ENCODE results near the gene SULT1B1. TPM values are rescaled to one million over a fixed set of nuclear protein-coding genes. Genes with fewer than 3 reads are reported as not detected.

Gene SULT1B1
- total and polyA plus RNA-seq, 2 experiments from 2014 or later, result 10.7 to 53.8 TPM

DNA sequence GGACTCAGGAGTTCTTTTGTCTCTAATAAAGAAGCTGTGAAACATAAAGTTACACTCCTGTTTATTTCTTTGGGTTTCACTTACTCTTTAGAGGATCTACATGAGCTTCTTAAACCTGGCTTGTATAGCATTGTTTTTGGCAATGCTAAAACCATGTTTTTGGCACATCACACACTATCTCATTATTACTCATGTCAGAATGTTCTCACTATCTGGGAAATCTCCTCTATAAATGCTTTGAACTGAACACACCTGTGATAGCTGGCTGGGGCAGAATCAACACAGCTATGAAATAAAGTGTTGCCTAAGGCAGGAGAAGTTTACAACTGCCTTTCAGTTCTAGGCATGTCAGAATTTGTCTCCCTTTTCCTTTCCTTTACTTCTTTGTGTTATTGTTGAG lies 52.6 kb downstream of the SULT1B1 start:
- Histone ChIP-seq H3K36me3 (replicated peaks; ENCODE audit: insufficient read depth, low read depth) (no peaks in the 10 kb centered on the region), H3K27ac (peak overlapping the region; percentile 6), H3K9me2 (replicated peaks; ENCODE audit: insufficient read depth) (no peaks in the 10 kb centered on the region), H3K9me3 (ENCODE audit: low read depth) (no peaks in the 10 kb centered on the region), H3K4me2 (no peak overlapping the region), H3K79me2 (no peaks in the 10 kb centered on the region), H4K20me1 (ENCODE audit: insufficient read depth, poor library complexity, severe bottlenecking) (no peaks in the 10 kb centered on the region), H2AFZ (no peak overlapping the region), H3K4me1 (ENCODE audit: insufficient read depth) (no peaks in the 10 kb centered on the region), H3K4me3 (no peak overlapping the region), H3K27me3 (no peaks in the 10 kb centered on the region)
- TF ChIP-seq EZH2 (IDR thresholded peaks at IDR 0.05; ENCODE audit: borderline replicate concordance), result no peak
- no peak for DNase-seq (ENCODE audit: low spot score)

DNA sequence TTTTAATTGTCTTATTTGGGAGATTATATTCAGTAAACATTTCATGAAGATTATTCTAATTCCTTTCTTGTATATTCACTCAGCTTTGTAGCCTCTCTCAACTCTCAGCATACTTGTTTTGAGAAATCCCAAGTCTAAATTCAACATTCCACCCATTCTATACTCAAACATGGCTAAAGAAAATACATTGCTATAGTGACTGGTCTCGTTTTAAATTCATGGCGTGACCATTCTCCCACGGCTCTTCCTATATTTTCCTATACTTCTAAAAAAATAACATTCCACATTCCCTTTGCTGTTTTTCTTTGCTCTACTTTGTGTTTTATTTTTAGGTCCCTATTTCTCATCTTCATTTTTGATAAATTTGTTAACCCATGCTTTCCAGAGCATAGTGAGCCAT lies 58.2 kb downstream of the SULT1B1 start:
- no peak for DNase-seq (ENCODE audit: low spot score)
- H3K27ac ChIP-seq, result no peak overlapping the region
- H3K9me3 ChIP-seq (ENCODE audit: low read depth), result no peaks in the 10 kb centered on the region
- H4K20me1 ChIP-seq (ENCODE audit: insufficient read depth, poor library complexity, severe bottlenecking), result no peaks in the 10 kb centered on the region
- no peaks in the 10 kb centered on the region for H3K79me2 ChIP-seq
- no peaks in the 10 kb centered on the region for H3K4me1 ChIP-seq (ENCODE audit: insufficient read depth)
- TF ChIP-seq EZH2phosphoT487 (IDR thresholded peaks at IDR 0.05; ENCODE audit: low read depth, severe bottlenecking, unreplicated experiment) (no peak), EZH2 (IDR thresholded peaks at IDR 0.05; ENCODE audit: borderline replicate concordance) (no peak)
- TF ChIP-seq, protein P1, sequence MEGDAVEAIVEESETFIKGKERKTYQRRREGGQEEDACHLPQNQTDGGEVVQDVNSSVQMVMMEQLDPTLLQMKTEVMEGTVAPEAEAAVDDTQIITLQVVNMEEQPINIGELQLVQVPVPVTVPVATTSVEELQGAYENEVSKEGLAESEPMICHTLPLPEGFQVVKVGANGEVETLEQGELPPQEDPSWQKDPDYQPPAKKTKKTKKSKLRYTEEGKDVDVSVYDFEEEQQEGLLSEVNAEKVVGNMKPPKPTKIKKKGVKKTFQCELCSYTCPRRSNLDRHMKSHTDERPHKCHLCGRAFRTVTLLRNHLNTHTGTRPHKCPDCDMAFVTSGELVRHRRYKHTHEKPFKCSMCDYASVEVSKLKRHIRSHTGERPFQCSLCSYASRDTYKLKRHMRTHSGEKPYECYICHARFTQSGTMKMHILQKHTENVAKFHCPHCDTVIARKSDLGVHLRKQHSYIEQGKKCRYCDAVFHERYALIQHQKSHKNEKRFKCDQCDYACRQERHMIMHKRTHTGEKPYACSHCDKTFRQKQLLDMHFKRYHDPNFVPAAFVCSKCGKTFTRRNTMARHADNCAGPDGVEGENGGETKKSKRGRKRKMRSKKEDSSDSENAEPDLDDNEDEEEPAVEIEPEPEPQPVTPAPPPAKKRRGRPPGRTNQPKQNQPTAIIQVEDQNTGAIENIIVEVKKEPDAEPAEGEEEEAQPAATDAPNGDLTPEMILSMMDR (IDR thresholded peaks at IDR 0.05; ENCODE audit: poor library complexity), result no peak
- no peak overlapping the region for H2AFZ ChIP-seq
- WGBS (ENCODE audit: low lambda C conversion rate, missing lambda C conversion rate), result 99% methylated on average over 3 of the region's 3 CpGs
- no peaks in the 10 kb centered on the region for H3K9me2 ChIP-seq (replicated peaks; ENCODE audit: insufficient read depth)
- no peak overlapping the region for H3K4me2 ChIP-seq
- H3K4me3 ChIP-seq, result no peak overlapping the region
- H3K27me3 ChIP-seq, result no peaks in the 10 kb centered on the region
- no peaks in the 10 kb centered on the region for H3K36me3 ChIP-seq (replicated peaks; ENCODE audit: insufficient read depth, low read depth)

DNA sequence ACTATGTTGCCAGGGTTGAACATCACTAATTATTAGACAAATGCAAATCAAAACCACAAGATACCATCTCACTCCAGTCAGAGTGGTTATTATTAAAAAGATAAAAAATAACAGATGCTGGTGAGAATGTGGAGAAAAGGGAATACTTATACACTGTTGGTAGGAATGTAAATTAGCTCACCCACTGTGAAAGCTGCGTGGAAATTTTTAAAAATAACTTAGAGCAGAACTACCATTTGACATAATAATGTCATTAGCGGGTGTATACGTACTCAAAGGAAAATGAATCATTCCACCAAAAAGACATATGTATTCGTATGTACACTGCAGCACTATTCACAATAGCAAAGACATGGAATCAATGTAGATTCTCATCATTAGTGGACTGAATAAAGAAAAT lies 58.7 kb downstream of the SULT1B1 start:
- no peaks in the 10 kb centered on the region for H3K4me1 ChIP-seq (ENCODE audit: insufficient read depth)
- no peak for DNase-seq (ENCODE audit: low spot score)
- no peaks in the 10 kb centered on the region for H4K20me1 ChIP-seq (ENCODE audit: insufficient read depth, poor library complexity, severe bottlenecking)
- no peak overlapping the region for H3K4me2 ChIP-seq
- H3K27me3 ChIP-seq, result no peaks in the 10 kb centered on the region
- no peak overlapping the region for H2AFZ ChIP-seq
- no peaks in the 10 kb centered on the region for H3K9me3 ChIP-seq (ENCODE audit: low read depth)
- H3K9me2 ChIP-seq (replicated peaks; ENCODE audit: insufficient read depth), result no peaks in the 10 kb centered on the region
- no peak overlapping the region for H3K4me3 ChIP-seq
- TF ChIP-seq EZH2phosphoT487 (IDR thresholded peaks at IDR 0.05; ENCODE audit: low read depth, severe bottlenecking, unreplicated experiment) (no peak), EZH2 (IDR thresholded peaks at IDR 0.05; ENCODE audit: borderline replicate concordance) (no peak)
- TF ChIP-seq, protein P1 (IDR thresholded peaks at IDR 0.05; ENCODE audit: poor library complexity), result no peak
- H3K27ac ChIP-seq, result no peak overlapping the region
- 90% methylated on average over 4 of the region's 4 CpGs for WGBS (ENCODE audit: low lambda C conversion rate, missing lambda C conversion rate)
- H3K36me3 ChIP-seq (replicated peaks; ENCODE audit: insufficient read depth, low read depth), result no peaks in the 10 kb centered on the region
- H3K79me2 ChIP-seq, result no peaks in the 10 kb centered on the region

DNA sequence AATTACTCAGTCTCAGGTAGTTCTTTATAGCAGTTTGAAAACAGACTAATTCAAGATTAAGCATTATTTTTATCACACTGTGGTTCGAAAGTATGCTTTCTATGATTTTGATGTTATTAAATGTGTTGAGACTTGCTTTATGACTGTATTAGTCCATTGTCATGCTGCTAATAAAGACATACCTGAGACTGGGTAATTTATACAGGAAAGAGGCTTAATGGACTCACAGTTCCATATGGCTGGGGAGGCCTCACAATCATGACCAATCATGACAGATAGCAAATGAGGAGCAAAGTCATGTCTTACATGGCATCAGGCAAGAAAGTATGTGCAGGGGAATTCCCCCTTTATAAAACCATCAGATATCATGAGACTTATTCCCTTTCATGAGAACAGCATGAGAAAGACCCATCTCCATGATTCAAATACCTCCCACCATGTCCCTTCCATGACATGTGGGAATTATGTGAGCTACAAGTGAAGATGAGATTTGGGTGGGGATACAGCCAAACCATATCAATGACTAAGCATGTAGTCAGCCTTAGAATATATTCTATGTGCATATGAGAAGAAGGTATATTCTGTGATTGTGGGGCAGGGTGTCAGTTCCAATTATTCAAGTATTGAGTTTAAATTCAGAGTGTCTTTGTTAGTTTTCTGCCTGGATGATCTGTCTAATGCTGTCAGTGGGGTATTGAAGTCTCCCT lies 62.7 kb downstream of the SULT1B1 start:
- Histone ChIP-seq H4K20me1 (ENCODE audit: insufficient read depth, poor library complexity, severe bottlenecking) (no peaks in the 10 kb centered on the region), H3K27ac (no peak overlapping the region), H3K4me2 (no peak overlapping the region), H2AFZ (no peak overlapping the region), H3K9me2 (replicated peaks; ENCODE audit: insufficient read depth) (no peaks in the 10 kb centered on the region), H3K36me3 (replicated peaks; ENCODE audit: insufficient read depth, low read depth) (no peaks in the 10 kb centered on the region), H3K4me1 (ENCODE audit: insufficient read depth) (no peaks in the 10 kb centered on the region), H3K79me2 (no peaks in the 10 kb centered on the region), H3K9me3 (ENCODE audit: low read depth) (no peaks in the 10 kb centered on the region), H3K27me3 (no peaks in the 10 kb centered on the region), H3K4me3 (no peak overlapping the region)
- 100% methylated on average over 1 of the region's 1 CpG for WGBS (ENCODE audit: low lambda C conversion rate, missing lambda C conversion rate)
- DNase-seq (ENCODE audit: low spot score), result no peak
- TF ChIP-seq, protein P1 (IDR thresholded peaks at IDR 0.05; ENCODE audit: poor library complexity), result no peak
- TF ChIP-seq EZH2phosphoT487 (IDR thresholded peaks at IDR 0.05; ENCODE audit: low read depth, severe bottlenecking, unreplicated experiment), result no peak
- TF ChIP-seq EZH2 (IDR thresholded peaks at IDR 0.05; ENCODE audit: borderline replicate concordance), result no peak

Data from hepatocyte (in vitro differentiated cells).